ENCODE data around the gene SH3BGRL3.
A peak's percentile ranks its signal among the peaks of the same experiment; 100 is the strongest.
"Not testable (repeated sequence)": the region's sequence is repeated elsewhere in the genome, so short reads cannot be mapped to it uniquely, and the experiment has no call there.

The SH3BGRL3 gene

DNA sequence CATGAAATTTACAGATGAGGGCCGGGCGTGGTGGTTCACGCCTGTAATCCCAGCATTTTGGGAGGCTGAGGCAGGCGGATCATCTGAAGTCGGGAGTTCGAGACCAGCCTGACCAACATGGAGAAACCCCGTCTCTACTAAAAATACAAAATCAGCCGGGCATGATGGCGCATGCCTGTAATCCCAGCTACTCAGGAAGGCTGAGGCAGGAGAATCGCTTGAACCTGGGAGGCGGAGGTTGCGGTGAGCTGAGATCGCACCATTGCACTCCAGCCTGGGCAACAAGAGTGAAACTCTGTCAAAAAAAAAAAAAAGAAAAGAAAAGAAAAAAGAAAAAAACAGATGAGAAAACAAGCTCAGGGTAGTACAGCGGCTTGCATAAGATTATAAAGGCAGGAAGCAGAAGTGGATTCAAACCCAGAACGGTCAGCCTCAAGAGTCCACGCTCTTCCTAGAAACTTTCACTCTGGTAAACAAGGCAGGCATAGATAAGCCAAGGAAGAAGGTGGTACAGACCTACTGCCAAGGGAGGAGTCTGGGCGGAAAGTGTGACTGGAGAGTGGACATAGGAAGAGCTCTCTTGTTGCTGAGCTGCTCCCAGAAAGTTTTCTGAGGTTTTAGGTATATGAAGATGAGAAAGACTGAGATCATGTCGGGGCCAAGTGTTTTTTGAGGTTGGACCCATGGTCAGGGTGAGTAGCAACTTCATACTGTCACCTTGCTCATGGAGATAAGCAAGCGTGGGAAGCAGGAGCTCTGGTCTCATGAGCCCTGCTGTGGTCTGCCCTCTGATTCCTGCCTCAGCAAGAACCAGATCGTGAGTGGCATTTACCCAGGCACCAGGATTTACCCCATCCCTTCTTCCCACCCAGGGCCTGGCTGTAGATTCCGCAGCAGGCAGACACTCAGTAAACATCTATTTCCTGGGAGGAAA, 28.3 kb downstream of the SH3BGRL3 start:
- not testable (repeated sequence) for DNase-seq

DNA sequence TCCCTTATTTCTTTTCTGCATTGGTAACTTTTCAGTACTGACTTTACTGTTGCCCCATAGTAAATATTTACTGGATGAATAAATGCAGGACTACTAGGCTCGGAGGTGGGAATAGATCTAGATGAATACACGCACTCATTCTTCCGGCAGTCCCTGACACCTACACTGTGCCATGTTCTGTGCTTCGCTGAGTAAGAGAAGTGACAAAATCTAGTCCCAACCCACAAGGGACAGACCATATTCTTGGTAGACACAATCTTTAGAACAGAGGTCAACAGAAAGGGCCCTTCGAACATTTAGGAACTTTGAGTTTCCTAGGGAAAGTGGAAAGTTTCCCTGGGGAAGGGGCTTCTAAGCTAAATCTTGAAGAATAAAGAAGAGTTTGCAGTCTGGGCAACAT, 34.6 kb downstream of the SH3BGRL3 start:
- no peak for DNase-seq

DNA sequence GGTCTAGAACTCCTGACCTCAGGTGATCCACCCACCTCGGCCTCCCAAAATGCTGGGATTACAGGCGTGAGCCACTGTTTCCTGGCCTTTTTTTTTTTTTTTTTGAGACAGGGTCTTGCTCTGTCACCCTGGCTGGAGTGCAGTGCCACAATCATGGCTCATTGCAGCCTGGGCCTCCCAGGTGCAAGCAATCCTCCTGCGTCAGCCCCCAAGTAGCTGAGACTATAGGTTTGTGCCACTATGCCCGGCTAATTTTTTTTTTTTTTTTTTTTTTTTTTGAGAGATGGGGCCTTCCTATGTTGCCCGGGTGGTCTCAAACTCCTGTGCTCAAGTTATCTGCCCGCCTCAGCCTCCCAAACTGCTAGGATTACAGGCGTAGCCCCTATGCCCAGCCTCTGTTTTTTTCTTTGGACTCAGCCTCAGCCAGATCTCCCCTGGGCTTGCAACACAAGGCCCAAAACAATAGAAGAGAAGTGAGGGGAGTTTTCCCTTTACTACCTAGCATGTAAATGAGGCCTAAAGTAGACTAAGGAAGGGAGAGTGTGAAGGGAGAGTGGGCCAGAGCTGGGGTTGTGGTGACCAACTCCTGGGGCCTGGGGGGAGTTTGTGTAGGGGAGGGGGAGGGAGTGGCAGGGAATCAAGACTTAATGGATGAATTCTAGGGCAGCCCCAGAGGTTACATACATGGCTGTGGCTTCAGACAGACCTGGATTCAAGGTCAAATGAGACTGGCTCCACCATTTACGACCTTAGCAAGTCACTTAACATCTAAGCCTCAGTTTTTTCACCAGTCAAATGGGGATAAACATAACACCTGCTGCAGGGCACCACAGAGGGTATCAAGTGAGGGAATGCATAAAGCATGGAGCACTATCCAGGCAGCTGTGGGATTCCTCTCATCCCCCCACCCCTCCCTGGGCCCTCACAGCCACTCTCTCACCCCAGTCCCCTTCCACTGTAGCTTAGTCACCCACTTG, 36.3 kb downstream of the SH3BGRL3 start:
- DNase-seq = no peak

DNA sequence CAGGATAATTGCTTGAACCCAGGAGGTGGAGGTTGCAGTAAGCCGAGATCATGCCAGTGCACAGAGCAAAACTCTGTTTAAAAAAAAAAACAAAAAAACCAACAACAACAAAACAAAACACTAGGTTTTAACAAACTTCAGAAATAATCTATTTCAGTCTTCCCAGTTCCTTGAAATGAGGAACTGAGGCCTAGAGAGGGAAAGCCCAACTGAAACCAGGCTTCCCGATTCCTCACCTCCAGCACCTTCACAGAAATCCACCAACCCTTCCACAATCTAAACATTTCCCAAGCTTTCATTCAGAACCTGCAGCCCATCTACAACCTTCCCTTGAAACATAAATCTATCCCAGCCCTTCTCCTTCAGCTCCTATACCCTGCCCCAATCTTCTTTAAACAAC, 37.3 kb downstream of the SH3BGRL3 start:
- no peak for DNase-seq

DNA sequence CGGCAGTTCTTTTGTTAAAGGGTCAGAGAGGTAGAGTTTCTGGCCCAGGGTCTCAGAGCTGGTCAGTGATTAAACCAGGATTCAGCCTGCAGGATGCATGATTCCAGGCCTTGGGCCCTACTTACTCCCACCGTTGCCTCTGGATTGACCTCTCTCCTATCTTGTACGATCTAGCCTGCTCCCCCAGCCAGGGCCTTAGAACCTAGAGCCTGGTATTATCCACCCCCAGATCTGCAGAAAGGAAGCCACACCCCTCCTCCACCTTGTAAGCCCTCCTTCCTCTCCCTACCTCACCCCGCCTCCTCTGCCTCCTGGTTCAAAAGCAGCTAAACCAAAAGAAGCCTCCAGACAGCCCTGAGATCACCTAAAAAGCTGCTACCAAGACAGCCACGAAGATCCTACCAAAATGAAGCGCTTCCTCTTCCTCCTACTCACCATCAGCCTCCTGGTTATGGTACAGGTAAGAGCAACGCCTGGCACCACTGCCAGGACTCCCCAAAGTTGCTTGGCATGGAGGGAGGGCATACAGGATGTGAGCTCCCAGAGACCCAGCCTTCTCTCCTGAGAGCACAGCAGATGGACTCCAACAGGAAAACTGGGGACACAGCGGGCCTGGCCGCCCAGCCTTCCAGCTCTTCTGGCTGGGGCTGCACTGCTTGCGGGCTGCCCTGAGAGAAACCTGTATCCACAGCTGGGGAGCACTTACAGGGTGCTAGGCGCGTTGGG, 37.9 kb downstream of the SH3BGRL3 start, which contains the start of gene CD52:
Gene CD52 (plus strand): TSS at position 347 of the 726 bp plus-strand sequence. CDS start 60 bp downstream, at position 407.
- DNase-seq = no peak

DNA sequence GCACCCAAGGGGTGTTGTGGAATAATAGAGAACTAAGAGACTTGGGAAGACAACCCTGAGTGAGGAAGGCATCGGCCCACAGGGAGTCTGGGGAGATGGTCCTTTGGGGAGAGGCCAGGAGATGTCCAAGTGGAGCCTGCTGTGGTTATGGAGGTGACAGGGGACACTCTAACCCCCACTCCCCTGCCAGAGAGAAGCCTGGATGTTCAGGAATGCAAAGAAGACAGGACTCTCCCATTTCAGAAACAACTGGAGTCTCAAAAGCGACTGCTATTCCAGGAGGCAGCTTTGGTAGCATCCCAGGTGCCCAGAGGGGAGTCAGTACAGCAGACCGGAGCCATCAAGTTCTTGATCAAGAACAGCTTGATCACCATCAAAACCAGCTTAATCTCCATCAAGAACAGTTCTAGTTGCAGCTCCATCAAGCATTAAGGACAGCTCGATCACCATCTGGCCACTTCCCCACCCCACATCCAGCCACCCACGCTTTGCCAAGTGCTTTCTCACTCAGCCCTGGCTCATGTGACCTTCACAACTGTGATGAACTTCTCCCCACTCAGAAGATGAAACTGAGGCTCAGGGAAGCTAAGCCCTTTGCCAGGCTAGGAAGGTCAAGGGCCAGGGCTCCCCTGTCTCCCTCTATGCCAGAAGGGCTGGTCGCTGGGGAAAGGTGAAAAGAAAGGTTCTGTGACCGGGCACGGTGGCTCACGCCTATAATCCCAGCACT, 38.6 kb downstream of the SH3BGRL3 start:
- no peak for DNase-seq

DNA sequence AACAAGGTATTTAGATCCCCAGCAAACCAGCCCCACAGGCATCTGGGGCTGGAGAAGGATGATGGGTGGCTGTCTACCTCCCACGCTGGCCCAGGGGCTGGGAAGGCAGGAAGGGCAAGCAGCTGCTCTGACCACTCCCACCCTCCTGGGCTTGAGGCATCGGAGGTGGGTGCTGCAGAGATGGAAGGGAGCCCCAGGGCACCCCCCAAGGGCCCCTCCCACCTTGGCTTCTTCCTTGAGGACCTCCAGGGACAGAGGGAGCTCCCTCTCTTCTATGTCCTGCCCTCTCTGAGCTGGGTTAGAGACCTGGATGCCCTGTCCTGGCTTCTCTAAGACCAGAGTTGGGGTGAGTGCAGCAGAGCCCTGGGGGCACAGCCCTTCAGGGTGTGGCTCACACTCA, 41.0 kb downstream of the SH3BGRL3 start:
- DNase-seq = no peak

DNA sequence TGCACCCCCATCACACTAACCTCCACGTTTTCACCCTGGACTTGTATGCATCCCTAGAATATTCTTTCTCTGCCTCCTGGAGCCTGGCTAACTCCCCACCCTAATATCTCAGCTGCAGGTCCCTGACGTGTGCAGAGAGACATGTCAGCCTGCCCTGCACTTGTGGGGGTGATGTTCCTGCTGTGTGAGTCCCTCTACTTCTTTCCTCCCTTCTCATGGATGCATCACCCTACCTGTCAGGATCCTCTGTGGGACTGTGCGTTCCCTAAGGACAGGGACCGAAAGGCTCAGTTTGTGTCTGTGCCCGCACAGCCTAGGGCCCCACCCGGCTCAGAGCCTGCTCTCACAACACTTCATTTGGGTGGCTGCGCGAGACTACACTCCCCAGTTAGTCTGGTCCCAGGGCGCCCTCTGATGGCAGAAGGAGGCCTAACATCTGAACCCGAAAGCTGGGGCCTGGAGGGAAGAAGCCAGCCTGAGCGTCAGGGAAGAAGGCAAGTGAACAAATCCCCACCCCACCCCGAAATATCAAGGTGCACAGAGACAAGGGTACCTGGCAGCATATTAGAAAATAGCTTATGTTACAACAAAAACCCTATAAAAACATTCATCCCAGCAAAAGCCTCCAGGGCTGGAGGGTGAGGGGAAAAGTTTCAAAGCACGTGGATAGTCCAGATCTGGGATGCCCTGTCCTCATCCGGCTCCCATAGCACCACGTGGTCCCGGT, 41.6 kb downstream of the SH3BGRL3 start:
- DNase-seq = peak; percentile 78

DNA sequence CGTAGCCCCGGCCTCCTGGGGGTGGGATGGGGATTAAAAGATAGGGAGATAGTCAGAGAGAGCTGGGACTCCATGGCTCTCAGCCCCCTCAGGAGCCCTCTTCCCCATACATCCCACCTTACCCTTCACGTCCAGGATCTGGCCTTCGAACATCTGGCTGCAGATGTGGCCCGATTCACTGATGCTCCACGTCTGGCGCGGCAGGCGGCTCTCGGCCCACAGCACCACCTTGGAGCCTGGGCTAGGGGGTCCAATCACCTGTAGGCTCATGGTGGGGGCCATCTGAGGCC, 42.1 kb downstream of the SH3BGRL3 start:
- DNase-seq = no peak

DNA sequence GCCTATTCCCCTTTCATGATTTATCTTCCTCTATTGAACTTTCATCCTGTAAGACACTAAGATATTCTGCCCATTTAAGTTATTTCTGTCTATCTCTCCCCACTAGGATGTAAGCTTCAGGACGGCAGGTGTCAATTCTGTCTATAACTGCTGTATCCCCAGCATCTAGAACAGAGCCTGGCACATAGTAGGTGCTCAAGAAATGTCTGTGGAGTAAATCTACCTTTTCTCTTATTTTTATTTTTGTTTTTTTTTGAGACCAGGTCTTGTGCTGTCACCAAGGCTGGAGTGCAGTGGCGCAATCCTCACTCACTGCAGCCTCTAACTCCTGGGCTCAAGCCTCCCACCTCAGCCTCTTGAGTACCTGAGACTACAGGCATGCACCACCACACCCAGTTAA, 43.5 kb downstream of the SH3BGRL3 start:
- DNase-seq = no peak

DNA sequence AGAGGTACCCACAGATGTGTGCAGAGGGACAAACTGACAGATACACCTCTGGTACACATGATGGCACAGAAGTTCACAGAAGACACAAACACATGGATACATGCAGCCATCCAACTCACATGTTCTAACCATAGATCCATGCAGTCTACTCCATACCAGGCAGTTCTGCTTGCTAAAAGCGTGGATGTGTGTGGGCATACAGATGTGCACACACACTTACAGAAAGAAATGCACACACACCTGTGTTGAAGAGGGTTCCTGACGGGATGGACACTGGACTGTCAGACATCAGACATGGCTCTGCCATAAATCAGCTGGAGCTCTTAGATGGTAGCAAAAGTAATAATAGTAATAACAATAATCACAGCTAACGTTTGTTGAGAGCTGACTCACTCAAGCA, 44.7 kb downstream of the SH3BGRL3 start:
- DNase-seq = no peak

DNA sequence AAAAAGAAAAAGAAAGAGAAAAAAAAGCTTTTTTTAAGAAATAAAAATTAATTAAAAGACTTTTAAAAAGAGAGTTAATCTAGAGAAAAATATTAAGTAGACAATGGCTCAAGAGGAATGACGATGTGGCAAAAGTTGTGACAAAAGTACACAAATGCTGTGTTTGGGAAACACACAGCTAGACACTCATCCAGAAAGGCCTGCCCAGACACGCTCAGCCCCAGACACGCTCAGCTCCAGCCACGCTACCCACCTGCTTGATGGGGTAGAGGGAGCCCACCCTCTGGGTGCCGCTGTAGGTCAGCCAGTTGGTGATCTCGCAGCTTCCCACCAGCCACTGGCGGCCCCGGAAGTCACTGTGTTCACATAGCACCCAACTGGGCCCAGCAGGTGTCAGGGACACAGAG, 48.1 kb downstream of the SH3BGRL3 start:
- no peak for DNase-seq

DNA sequence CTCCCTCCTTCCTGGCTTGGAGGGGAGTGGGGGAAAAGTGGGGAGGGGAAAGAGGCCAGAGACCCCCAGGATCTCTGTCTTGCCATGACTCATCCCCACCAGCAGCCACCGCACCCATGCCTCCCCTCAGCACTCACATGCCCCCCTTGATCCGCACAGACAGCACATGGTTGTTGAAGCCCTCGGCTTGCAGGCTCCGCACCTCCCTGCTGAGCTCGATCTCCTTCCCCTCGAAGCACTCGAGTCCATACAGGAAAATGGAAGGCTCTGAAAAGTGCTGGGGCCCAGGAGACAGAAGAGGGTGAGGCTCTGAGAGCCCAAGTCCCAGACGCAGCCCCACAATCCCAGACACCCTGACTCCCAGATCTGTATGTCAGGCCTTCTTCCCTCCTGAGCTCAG, 48.7 kb downstream of the SH3BGRL3 start:
- DNase-seq = no peak

DNA sequence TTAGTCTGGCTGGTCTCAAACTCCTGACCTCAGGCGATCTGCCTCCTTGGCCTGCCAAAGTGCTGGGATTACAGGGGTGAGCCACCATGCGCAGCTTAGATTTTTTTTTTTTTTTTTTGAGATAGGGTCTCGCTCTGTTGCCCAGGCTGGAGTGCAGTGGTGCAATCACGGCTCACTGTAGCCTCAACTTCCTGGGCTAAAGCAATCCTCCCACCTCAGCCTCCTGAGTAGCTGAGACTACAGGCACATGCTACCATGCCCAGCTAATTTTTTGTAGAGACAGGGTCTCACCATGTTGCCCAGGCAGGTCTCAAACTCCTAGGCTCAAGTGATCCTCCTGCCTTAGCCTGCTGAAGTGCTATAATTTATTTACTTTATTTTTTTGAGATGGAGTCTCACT, 49.5 kb downstream of the SH3BGRL3 start:
- not testable (repeated sequence) for DNase-seq

DNA sequence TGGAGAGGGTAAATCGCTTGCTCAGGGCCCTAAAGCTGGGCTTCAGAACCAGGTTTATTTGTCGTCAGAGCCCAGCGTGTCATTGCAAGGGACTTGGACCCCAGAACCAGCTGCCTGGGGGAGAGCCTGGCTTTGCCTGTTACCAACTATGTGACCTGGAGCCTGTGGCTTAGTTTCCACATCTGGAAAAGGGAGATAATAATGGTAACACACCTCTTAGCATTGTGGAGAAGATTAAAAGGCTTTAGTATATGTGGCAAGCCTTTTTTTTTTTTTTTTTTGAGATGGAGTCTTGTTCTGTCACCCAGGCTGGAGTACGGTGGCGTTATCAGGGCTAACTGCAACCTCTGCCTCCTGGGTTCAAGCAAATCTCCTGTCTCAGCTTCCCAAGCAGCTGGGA, 50.4 kb downstream of the SH3BGRL3 start:
- DNase-seq = no peak

Data from right kidney (tissue), 1 donor.